AG04450 (cell line): Measurements from ENCODE around the gene SLC25A44. TPM values are rescaled to one million over a fixed set of nuclear protein-coding genes. Genes with fewer than 3 reads are reported as not detected.

Experiments
- CTCF ChIA-PET: fragments of 300-600, 350-600 bp; formaldehyde crosslinking; extraction: SDS; loops from one replicate; lab custom pipeline; 2022; ENCODE audit warnings: antibody characterized with exemption, inconsistent platforms; lab: Charles Lee
- POLR2A ChIA-PET: fragments of 350-600 bp; formaldehyde crosslinking; extraction: SDS; loops from one replicate; lab custom pipeline; 2021; ENCODE audit warnings: antibody characterized with exemption, inconsistent platforms; lab: Yijun Ruan, JAX
- DNase-seq: peaks from one replicate; pipeline ENCODE4 v3.0.0-alpha.2; 2011; ENCODE audit warnings: low read depth, low spot score
- H3K27ac ChIP-seq: one replicate; pipeline ENCODE4 v1.5.1; 2012; ENCODE audit warnings: low read depth, low read length, control low read depth
- H3K27me3 ChIP-seq: one replicate; pipeline ENCODE4 v1.6.0; 2012; ENCODE audit warnings: low read length; ENCODE audit not compliant: control insufficient read depth, insufficient read depth
- H3K4me3 ChIP-seq: 2 replicates; pipeline ENCODE4 v1.5.1; 2011; ENCODE audit warnings: mild to moderate bottlenecking, low read depth, low read length, control low read depth
- H3K9me3 ChIP-seq: 2 replicates; pipeline ENCODE4 v1.5.1; 2012; ENCODE audit warnings: low read length; ENCODE audit not compliant: control insufficient read depth, insufficient read depth
- CTCF ChIP-seq: IDR thresholded peaks from 2 replicates; pipeline ENCODE4 v1.5.1; 2011; ENCODE audit warnings: low read depth, low read length, control low read depth, inconsistent platforms
- polyA plus RNA-seq: library from polyadenylated mRNA; depleted of rRNA; stranded (reverse); fragments of >200 nt; gene quantifications from 2 replicates; pipeline ENCODE4 v1.2.3, GENCODE V29; 2011

The SLC25A44 gene
- polyA plus RNA-seq, 1 experiment = 24.1 TPM

- POLR2A ChIA-PET = interaction anchor here (0.6 to 1.2 kb wide), 3 partner anchors 14 to 120 kb away, joined by 3 to 7 read pairs (median 4); partner anchors contain the start of gene PMF1
- H3K27ac ChIP-seq = no peak overlapping the region
- no peaks in the 10 kb centered on the region for H3K27me3 ChIP-seq
- no peak for DNase-seq
- no peak for TF ChIP-seq CTCF
- no peak overlapping the region for H3K4me3 ChIP-seq
- no peaks in the 10 kb centered on the region; the same call in 1 of the 2 replicates for H3K9me3 ChIP-seq
- CTCF ChIA-PET = no interaction called here
Observed at GRCh38 chr1:156246781-156247459, 53.0 kb downstream of the SLC25A44 start.

- no peak for TF ChIP-seq CTCF
- ChIA-PET POLR2A (interaction anchor here (0.6 kb wide), 1 partner anchor 14 kb away, joined by 4 read pairs; no protein-coding TSS in a partner anchor), CTCF (no interaction called here)
- H3K4me3 ChIP-seq = no peak within 1 kb of the TSS
- H3K27ac ChIP-seq = no peak within 1 kb of the TSS
- H3K27me3 ChIP-seq = no peaks in the 10 kb centered on the region
- H3K9me3 ChIP-seq = no peaks in the 10 kb centered on the region; the same call in 1 of the 2 replicates
- no peak for DNase-seq
Observed at GRCh38 chr1:156247460-156248322, 53.8 kb downstream of the SLC25A44 start, which contains the start of gene PAQR6. TSS of gene PAQR6 (minus strand) at chr1:156248056. CDS start at chr1:156246731, 1,325 bp downstream.

GRCh38 chr1:156248323-156248683 lies 54.4 kb downstream of the SLC25A44 start:
- Histone ChIP-seq H3K27me3 (no peaks in the 10 kb centered on the region), H3K27ac (no peak overlapping the region), H3K9me3 (no peaks in the 10 kb centered on the region; the same call in 1 of the 2 replicates), H3K4me3 (no peak overlapping the region)
- TF ChIP-seq CTCF = no peak
- ChIA-PET POLR2A (no interaction called here), CTCF (no interaction called here)
- DNase-seq = no peak

- no peaks in the 10 kb centered on the region for H3K27me3 ChIP-seq
- POLR2A ChIA-PET = interaction anchor here (1.3 kb wide), 1 partner anchor 16 kb away, joined by 4 read pairs; no protein-coding TSS in a partner anchor
- no peak overlapping the region for H3K4me3 ChIP-seq
- DNase-seq = no peak
- no peak overlapping the region for H3K27ac ChIP-seq
- no peak for TF ChIP-seq CTCF
- CTCF ChIA-PET = interaction anchor here (0.8 kb wide), 1 partner anchor 9 kb away, joined by 3 read pairs; no protein-coding TSS in a partner anchor
- no peaks in the 10 kb centered on the region; the same call in 1 of the 2 replicates for H3K9me3 ChIP-seq
Observed at GRCh38 chr1:156249593-156249992, 55.7 kb downstream of the SLC25A44 start.
